ENCODE data around the gene LIMK2. TPM values are rescaled to one million over a fixed set of nuclear protein-coding genes. Genes with fewer than 3 reads are reported as not detected.

The LIMK2 gene
- polyA plus RNA-seq, 1 donor from 2014 or later = 44.2 TPM

DNA sequence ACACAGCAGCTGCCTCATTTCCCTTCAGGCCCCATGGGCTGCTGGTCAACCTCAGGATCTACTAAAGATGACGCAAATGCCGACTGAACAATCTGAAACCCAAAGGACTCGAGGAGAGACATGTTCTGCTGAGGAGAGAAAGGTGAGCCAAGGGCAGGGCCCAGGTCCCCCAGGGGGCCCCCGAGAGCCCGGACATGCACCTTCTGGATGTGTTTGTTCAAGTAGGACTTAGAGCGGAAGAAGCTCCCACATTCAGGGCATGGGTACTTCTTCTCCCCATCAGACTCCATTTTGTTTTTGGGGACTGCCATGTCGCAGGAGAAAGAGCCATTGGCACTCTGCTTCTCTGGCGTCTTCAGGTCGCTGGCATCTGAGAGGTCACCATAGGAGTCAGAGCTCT is 114.8 kb downstream of the LIMK2 start:
- Histone ChIP-seq H2AFZ (ENCODE audit: low read depth, low read length) (no peak overlapping the region), H3K79me2 (replicated peaks; ENCODE audit: insufficient read depth, low read length) (peaks cover 7% of the 10 kb centered on the region), H4K20me1 (ENCODE audit: insufficient read depth) (no peaks in the 10 kb centered on the region), H3K27ac (ENCODE audit: low read length) (no peak overlapping the region), H3K4me2 (ENCODE audit: low read length) (no peak overlapping the region), H3K27me3 (ENCODE audit: insufficient read depth, low read depth, low read length) (no peaks in the 10 kb centered on the region), H3K9ac (ENCODE audit: low read length) (no peak overlapping the region), H3K36me3 (ENCODE audit: insufficient read depth, low read length) (no peaks in the 10 kb centered on the region), H3K4me3 (ENCODE audit: low read length) (no peak overlapping the region), H3K9me2 (ENCODE audit: insufficient read depth, low read length) (no peaks in the 10 kb centered on the region), H3F3A (ENCODE audit: insufficient read depth, low read length, poor library complexity, severe bottlenecking) (no peaks in the 10 kb centered on the region), H3K9me3 (ENCODE audit: low read length) (no peaks in the 10 kb centered on the region)
- TF ChIP-seq TAF1 (IDR thresholded peaks at IDR 0.05; ENCODE audit: low read depth) = no peak
- TF ChIP-seq CTCF (IDR thresholded peaks at IDR 0.05; ENCODE audit: poor library complexity, severe bottlenecking) = no peak
- TF ChIP-seq SMC3 (conservative IDR thresholded peaks at IDR 0.05; ENCODE audit: poor library complexity) = no peak
- no peak for TF ChIP-seq EP300 (conservative IDR thresholded peaks at IDR 0.05; ENCODE audit: poor library complexity, severe bottlenecking)
- no peak for TF ChIP-seq EZH2 (IDR thresholded peaks at IDR 0.05; ENCODE audit: borderline replicate concordance, insufficient read depth, low read length, poor library complexity, severe bottlenecking)
- no peak for TF ChIP-seq MXI1 (conservative IDR thresholded peaks at IDR 0.05; ENCODE audit: poor library complexity, severe bottlenecking)
- no peak for TF ChIP-seq RAD21 (conservative IDR thresholded peaks at IDR 0.05)
- TF ChIP-seq REST (IDR thresholded peaks at IDR 0.05; ENCODE audit: borderline replicate concordance) = no peak
- no peak for TF ChIP-seq POLR2AphosphoS5 (IDR thresholded peaks at IDR 0.05)

- no peak overlapping the region for H3K9ac ChIP-seq (ENCODE audit: low read length)
- H3K27ac ChIP-seq (ENCODE audit: low read length) = no peak overlapping the region
- TF ChIP-seq EZH2 (IDR thresholded peaks at IDR 0.05; ENCODE audit: borderline replicate concordance, insufficient read depth, low read length, poor library complexity, severe bottlenecking) (no peak), POLR2AphosphoS5 (IDR thresholded peaks at IDR 0.05) (no peak), RAD21 (conservative IDR thresholded peaks at IDR 0.05) (no peak), REST (IDR thresholded peaks at IDR 0.05; ENCODE audit: borderline replicate concordance) (no peak), SMC3 (conservative IDR thresholded peaks at IDR 0.05; ENCODE audit: poor library complexity) (no peak), TAF1 (IDR thresholded peaks at IDR 0.05; ENCODE audit: low read depth) (no peak), CTCF (IDR thresholded peaks at IDR 0.05; ENCODE audit: poor library complexity, severe bottlenecking) (no peak), MXI1 (conservative IDR thresholded peaks at IDR 0.05; ENCODE audit: poor library complexity, severe bottlenecking) (no peak), EP300 (conservative IDR thresholded peaks at IDR 0.05; ENCODE audit: poor library complexity, severe bottlenecking) (no peak)
- no peak overlapping the region for H2AFZ ChIP-seq (ENCODE audit: low read depth, low read length)
- H3K9me3 ChIP-seq (ENCODE audit: low read length) = no peaks in the 10 kb centered on the region
- no peak overlapping the region for H3K4me2 ChIP-seq (ENCODE audit: low read length)
- peaks cover 13% of the 10 kb centered on the region for H3K79me2 ChIP-seq (replicated peaks; ENCODE audit: insufficient read depth, low read length)
- H3K36me3 ChIP-seq (ENCODE audit: insufficient read depth, low read length) = no peaks in the 10 kb centered on the region
- H3K4me3 ChIP-seq (ENCODE audit: low read length) = no peak overlapping the region
- no peaks in the 10 kb centered on the region for H3K9me2 ChIP-seq (ENCODE audit: insufficient read depth, low read length)
- H3K27me3 ChIP-seq (ENCODE audit: insufficient read depth, low read depth, low read length) = no peaks in the 10 kb centered on the region
- no peaks in the 10 kb centered on the region for H4K20me1 ChIP-seq (ENCODE audit: insufficient read depth)
- no peaks in the 10 kb centered on the region for H3F3A ChIP-seq (ENCODE audit: insufficient read depth, low read length, poor library complexity, severe bottlenecking)
Observed at GRCh38 chr22:31327806-31328543, 115.9 kb downstream of the LIMK2 start.

All from neural cell (in vitro differentiated cells).